Mammary epithelial cell (primary cell): ENCODE data around the gene C7orf25.

Experiments used
- CTCF ChIP-seq, 2 donors: IDR thresholded peaks in 1 of 2; conservative IDR thresholded peaks in 1 of 2; 2 replicates each; pipeline ENCODE4 v1.5.1; 2011 to 2012; ENCODE audit warnings: inconsistent platforms in 2 of 2, low read length in 2 of 2, mild to moderate bottlenecking in 2 of 2, control low read depth in 1 of 2, low read depth in 1 of 2; ENCODE audit not compliant: insufficient read depth in 1 of 2; ENCODE audit errors: extremely low read depth in 1 of 2
- EZH2 ChIP-seq: IDR thresholded peaks from 2 replicates; pipeline ENCODE4 v1.6.1; 2012; ENCODE audit warnings: low read length, inconsistent platforms, borderline replicate concordance

DNA sequence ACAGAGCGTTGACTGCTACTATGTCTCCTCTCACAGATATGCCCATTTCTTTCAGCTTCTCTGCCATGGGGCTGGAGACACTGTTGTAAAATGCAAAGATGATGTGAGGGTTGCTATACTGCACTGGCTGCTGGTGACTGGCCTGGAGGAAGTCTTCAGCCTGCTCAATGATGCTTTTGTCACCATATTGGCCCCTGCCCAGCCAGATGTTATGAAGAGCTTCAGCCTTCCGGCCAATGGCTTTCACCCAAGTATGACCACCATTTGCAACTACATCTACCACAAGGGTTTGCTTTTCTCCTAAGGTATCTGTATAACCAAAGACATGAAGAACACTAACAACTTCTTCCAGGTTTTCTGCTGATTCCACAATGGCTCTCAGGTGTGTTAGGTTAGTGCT is 1.6 kb downstream of the C7orf25 start:
- TF ChIP-seq CTCF (conservative IDR thresholded peaks at IDR 0.05 in 1 of 2, IDR thresholded peaks at IDR 0.05 in 1 of 2; ENCODE audit: extremely low read depth in 1 of 2, insufficient read depth in 1 of 2, low read depth in 1 of 2, low read length in 2 of 2) = no peak
- TF ChIP-seq EZH2 = no peak
